Neural progenitor cell (in vitro differentiated cells): ENCODE results near the gene RBM47.

Experiments
- CTCF ChIP-seq: fragments of 200-600 bp; sonication (generic); IDR thresholded peaks from 2 replicates; pipeline ENCODE4 v1.5.1; 2017; ENCODE audit warnings: antibody characterized with exemption, mild to moderate bottlenecking
- EZH2 ChIP-seq: fragments of 200-600 bp; sonication (generic); IDR thresholded peaks from 2 replicates; pipeline ENCODE4 v1.6.1; 2017; ENCODE audit warnings: antibody characterized with exemption, mild to moderate bottlenecking, moderate library complexity
- EZH2phosphoT487 ChIP-seq: fragments of 200-600 bp; sonication (generic); IDR thresholded peaks from 2 replicates; pipeline ENCODE4 v1.6.1; 2017; ENCODE audit warnings: antibody characterized with exemption

GRCh38 chr4:40389986-40390385 is 239.7 kb downstream of the RBM47 start:
- TF ChIP-seq CTCF, result no peak
- TF ChIP-seq EZH2phosphoT487, result no peak
- no peak for TF ChIP-seq EZH2
